ENCODE results near the gene RARB. TPM values are rescaled to one million over a fixed set of nuclear protein-coding genes. Genes with fewer than 3 reads are reported as not detected.

Gene RARB
- total and polyA plus RNA-seq, 2 of the 13 experiments (the other 11 are each of a cell fraction or from before 2014, with no cell fraction given) = 0.16 TPM; not detected in 1

DNA sequence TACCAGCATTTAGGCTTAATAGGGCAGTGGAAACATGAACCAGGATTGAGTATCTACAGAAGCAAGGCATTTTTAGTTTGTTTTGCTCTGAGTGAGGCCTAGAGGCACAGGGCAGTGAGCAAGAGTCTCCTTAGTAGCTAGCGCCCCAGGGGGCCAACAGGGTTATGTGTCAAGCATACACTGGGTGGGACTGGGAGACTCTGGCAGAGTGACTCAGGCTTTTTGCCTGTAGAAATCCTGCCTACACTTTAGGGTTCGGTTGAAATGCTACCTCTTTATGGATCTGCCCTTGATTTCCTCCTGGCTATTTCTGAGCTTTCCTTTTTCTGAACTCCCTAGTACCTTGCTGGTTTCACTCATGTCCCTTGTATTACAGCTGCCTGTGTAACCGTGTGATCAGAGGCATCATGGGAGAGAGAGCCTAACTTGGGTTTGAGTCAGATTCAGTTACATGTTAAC, 164.5 kb downstream of the RARB start (continued):
- no peak for TF ChIP-seq ZSCAN12 (CRISPR knock-in tag; IDR thresholded peaks at IDR 0.05)
- peak; percentile 53; the same call in 1 of the 2 replicates for TF ChIP-seq FOSL2 (CRISPR knock-in tag; IDR thresholded peaks at IDR 0.05)
- TF ChIP-seq BCL3 (CRISPR knock-in tag; IDR thresholded peaks at IDR 0.05) = no peak
- TF ChIP-seq, protein P1, sequence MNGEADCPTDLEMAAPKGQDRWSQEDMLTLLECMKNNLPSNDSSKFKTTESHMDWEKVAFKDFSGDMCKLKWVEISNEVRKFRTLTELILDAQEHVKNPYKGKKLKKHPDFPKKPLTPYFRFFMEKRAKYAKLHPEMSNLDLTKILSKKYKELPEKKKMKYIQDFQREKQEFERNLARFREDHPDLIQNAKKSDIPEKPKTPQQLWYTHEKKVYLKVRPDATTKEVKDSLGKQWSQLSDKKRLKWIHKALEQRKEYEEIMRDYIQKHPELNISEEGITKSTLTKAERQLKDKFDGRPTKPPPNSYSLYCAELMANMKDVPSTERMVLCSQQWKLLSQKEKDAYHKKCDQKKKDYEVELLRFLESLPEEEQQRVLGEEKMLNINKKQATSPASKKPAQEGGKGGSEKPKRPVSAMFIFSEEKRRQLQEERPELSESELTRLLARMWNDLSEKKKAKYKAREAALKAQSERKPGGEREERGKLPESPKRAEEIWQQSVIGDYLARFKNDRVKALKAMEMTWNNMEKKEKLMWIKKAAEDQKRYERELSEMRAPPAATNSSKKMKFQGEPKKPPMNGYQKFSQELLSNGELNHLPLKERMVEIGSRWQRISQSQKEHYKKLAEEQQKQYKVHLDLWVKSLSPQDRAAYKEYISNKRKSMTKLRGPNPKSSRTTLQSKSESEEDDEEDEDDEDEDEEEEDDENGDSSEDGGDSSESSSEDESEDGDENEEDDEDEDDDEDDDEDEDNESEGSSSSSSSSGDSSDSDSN (CRISPR knock-in tag; IDR thresholded peaks at IDR 0.05) = no peak
- peak; percentile 56; the same call in 1 of the 2 replicates for TF ChIP-seq ZNF143 (CRISPR knock-in tag; IDR thresholded peaks at IDR 0.05)
- no peak for TF ChIP-seq ZNF576 (CRISPR knock-in tag; IDR thresholded peaks at IDR 0.05)
- TF ChIP-seq ZNF33A (CRISPR knock-in tag; IDR thresholded peaks at IDR 0.05; ENCODE audit: borderline replicate concordance) = no peak
- TF ChIP-seq TEAD3 (CRISPR knock-in tag; optimal IDR thresholded peaks at IDR 0.05; ENCODE audit: borderline replicate concordance) = no peak
- TF ChIP-seq, protein P2, sequence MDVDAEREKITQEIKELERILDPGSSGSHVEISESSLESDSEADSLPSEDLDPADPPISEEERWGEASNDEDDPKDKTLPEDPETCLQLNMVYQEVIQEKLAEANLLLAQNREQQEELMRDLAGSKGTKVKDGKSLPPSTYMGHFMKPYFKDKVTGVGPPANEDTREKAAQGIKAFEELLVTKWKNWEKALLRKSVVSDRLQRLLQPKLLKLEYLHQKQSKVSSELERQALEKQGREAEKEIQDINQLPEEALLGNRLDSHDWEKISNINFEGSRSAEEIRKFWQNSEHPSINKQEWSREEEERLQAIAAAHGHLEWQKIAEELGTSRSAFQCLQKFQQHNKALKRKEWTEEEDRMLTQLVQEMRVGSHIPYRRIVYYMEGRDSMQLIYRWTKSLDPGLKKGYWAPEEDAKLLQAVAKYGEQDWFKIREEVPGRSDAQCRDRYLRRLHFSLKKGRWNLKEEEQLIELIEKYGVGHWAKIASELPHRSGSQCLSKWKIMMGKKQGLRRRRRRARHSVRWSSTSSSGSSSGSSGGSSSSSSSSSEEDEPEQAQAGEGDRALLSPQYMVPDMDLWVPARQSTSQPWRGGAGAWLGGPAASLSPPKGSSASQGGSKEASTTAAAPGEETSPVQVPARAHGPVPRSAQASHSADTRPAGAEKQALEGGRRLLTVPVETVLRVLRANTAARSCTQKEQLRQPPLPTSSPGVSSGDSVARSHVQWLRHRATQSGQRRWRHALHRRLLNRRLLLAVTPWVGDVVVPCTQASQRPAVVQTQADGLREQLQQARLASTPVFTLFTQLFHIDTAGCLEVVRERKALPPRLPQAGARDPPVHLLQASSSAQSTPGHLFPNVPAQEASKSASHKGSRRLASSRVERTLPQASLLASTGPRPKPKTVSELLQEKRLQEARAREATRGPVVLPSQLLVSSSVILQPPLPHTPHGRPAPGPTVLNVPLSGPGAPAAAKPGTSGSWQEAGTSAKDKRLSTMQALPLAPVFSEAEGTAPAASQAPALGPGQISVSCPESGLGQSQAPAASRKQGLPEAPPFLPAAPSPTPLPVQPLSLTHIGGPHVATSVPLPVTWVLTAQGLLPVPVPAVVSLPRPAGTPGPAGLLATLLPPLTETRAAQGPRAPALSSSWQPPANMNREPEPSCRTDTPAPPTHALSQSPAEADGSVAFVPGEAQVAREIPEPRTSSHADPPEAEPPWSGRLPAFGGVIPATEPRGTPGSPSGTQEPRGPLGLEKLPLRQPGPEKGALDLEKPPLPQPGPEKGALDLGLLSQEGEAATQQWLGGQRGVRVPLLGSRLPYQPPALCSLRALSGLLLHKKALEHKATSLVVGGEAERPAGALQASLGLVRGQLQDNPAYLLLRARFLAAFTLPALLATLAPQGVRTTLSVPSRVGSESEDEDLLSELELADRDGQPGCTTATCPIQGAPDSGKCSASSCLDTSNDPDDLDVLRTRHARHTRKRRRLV (CRISPR knock-in tag; IDR thresholded peaks at IDR 0.05) = 0 out of 2 replicates have a peak, but pooled peaks have one; percentile 70

Data from HepG2 (cell line).